ENCODE measurements around the gene C6orf141. TPM values are rescaled to one million over a fixed set of nuclear protein-coding genes. Genes with fewer than 3 reads are reported as not detected.
A peak's percentile ranks its signal among the peaks of the same experiment; 100 is the strongest.

Gene C6orf141
- total RNA-seq, 1 donor from 2014 or later: 0.77 TPM

DNA sequence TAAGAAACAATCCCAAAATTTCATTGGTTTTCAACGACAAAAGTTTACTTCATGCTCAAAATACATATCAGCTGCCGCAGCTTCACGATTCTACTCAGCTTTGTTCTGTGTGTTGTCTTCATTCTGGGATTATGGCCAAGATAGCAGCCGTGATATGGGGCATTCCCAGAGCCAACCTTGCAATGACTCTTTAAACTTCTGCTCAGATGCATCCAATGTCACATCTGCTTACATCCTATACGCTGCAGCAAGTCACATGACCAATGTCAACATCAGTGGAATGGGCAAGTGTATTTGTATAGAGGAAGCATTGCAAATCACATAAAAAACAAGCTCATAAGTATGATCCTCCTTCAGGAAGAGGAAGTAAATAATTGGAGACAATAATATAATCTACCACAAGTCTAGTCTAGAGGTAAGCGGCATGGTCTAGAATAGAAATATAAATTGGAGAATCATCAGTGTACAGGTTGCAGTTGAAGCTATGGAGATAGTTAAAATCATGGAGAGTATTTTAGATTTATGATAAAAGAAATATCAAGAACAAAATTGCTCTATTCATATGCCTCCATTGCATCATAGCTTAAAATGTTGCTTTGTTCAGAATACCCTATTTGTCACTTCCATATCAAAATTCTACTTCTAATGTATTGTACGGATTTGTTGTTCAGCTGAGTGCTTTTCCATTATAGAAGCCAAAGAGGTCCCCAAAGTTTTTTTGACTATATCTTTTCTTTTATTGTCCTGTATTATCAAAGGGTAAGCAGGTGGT lies 7.2 kb upstream of the C6orf141 start:
- DNase-seq (ENCODE audit: low spot score): no peak
- Mint-ChIP-seq H3K4me3 (ENCODE audit: unreplicated experiment) (no peak overlapping the region), H3K27ac (ENCODE audit: unreplicated experiment) (no peak overlapping the region), H3K9me3 (ENCODE audit: unreplicated experiment) (no peaks in the 10 kb centered on the region), H3K36me3 (ENCODE audit: low read depth, unreplicated experiment) (no peaks in the 10 kb centered on the region), H3K27me3 (ENCODE audit: unreplicated experiment) (peaks cover 2% of the 10 kb centered on the region), H3K4me1 (ENCODE audit: unreplicated experiment) (no peaks in the 10 kb centered on the region)
- TF ChIP-seq, protein P1, sequence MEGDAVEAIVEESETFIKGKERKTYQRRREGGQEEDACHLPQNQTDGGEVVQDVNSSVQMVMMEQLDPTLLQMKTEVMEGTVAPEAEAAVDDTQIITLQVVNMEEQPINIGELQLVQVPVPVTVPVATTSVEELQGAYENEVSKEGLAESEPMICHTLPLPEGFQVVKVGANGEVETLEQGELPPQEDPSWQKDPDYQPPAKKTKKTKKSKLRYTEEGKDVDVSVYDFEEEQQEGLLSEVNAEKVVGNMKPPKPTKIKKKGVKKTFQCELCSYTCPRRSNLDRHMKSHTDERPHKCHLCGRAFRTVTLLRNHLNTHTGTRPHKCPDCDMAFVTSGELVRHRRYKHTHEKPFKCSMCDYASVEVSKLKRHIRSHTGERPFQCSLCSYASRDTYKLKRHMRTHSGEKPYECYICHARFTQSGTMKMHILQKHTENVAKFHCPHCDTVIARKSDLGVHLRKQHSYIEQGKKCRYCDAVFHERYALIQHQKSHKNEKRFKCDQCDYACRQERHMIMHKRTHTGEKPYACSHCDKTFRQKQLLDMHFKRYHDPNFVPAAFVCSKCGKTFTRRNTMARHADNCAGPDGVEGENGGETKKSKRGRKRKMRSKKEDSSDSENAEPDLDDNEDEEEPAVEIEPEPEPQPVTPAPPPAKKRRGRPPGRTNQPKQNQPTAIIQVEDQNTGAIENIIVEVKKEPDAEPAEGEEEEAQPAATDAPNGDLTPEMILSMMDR (IDR thresholded peaks at IDR 0.05; ENCODE audit: unreplicated experiment): no peak

DNA sequence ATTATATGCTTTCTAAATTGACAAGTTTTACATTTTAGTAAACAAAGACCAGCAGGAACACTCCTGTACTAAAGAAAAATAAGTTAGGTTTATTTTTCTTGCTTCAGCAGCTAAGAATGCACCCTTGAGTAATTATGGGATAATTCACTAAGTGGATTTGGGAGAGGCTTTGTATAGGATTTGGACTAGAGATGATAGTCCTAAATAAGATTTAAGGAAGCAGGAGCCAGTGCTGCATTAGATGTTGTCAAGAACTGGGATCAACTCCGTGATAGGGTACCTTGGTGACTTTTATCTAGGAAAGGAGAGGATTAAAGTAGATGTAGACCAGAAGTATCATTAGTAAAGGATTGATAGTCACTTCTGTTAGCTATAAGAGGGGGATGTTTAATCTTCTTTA lies 4.1 kb upstream of the C6orf141 start:
- H3K4me3 Mint-ChIP-seq (ENCODE audit: unreplicated experiment): no peak overlapping the region

DNA sequence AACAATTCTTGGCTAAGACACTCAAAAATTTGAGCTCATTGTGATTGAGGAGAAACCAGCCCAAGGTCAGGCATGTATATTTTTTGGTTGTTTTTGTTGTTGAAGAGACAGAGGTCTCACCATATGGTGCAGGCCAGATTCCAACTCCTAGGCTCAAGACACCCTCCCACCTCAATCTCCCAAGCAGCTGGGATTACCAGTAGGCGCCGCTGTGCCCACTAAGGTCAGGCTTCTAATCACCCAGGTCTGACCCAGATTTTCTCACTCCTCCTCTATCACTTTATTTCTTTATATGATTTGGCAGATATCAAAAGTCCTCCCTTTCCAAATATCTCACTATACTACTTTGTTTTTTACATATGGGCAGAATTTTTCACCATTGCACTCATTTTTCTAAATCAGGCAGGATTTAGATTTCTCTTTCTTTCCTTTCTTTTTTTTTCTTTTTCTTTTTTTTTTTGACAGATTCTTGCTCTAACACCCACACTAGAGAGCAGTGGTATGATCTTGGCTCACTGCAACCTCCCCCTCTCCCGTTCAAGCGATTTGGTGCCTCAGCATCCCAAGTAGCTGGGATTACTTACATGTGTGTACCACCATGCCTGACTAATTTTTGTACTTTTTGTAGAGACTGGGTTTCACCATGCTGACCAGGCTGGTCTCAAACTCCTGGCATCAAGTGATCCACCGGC lies 1.7 kb upstream of the C6orf141 start:
- no peak for DNase-seq (ENCODE audit: low spot score)
- Mint-ChIP-seq H3K9me3 (ENCODE audit: unreplicated experiment) (no peaks in the 10 kb centered on the region), H3K36me3 (ENCODE audit: low read depth, unreplicated experiment) (no peaks in the 10 kb centered on the region), H3K4me1 (ENCODE audit: unreplicated experiment) (peaks cover 7% of the 10 kb centered on the region), H3K27ac (ENCODE audit: unreplicated experiment) (no peak overlapping the region), H3K4me3 (ENCODE audit: unreplicated experiment) (no peak overlapping the region), H3K27me3 (ENCODE audit: unreplicated experiment) (peaks cover 5% of the 10 kb centered on the region)
- TF ChIP-seq, protein P1 (IDR thresholded peaks at IDR 0.05; ENCODE audit: unreplicated experiment): no peak

More for the DNA sequence above, 4.1 kb upstream of the C6orf141 start:
- H3K4me1 Mint-ChIP-seq (ENCODE audit: unreplicated experiment): peaks cover 7% of the 10 kb centered on the region
- H3K36me3 Mint-ChIP-seq (ENCODE audit: low read depth, unreplicated experiment): no peaks in the 10 kb centered on the region
- no peak for DNase-seq (ENCODE audit: low spot score)
- TF ChIP-seq, protein P1 (IDR thresholded peaks at IDR 0.05; ENCODE audit: unreplicated experiment): no peak
- no peak overlapping the region for H3K27ac Mint-ChIP-seq (ENCODE audit: unreplicated experiment)
- H3K9me3 Mint-ChIP-seq (ENCODE audit: unreplicated experiment): no peaks in the 10 kb centered on the region
- H3K27me3 Mint-ChIP-seq (ENCODE audit: unreplicated experiment): peaks cover 5% of the 10 kb centered on the region

DNA sequence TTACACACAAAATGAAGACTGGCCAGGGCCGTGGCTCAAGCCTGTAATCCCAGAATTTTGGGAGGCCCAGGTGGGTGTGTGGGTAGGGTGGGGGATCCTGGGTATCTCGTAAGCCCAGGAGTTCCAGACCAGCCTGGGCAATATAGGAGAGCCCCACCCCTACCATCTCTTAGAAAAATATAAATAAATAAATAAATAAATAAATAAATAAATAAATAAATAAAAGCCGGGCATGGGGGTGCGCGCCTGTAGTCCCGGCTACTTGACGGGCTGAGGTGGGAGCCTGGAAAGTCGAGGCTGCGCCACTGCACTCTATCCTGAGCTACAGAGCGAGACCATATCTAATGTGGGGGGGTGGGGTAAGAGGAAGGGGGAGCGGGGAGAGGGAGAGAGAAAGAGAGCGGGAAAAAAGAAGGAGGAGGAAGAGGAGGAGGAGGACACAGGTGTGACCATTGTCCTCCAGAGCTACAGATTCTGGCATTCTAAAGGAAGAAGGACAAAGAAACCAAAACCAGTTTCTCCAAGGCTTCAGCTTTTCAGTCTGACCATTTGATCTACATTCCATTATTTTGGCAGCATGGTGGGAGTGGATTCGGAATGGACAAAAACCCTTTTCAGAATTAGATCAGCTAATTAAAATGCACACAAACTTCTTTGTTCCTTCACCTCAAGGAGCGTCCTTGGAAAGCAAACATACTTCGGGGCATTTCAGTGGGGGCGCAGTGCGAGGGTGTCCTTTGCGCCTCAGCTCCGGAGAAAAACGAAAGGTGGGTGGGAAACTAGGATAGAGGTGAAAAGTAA lies 577 bp upstream of the C6orf141 start:
- DNase-seq (ENCODE audit: low spot score): no peak
- Mint-ChIP-seq H3K9me3 (ENCODE audit: unreplicated experiment) (no peaks in the 10 kb centered on the region), H3K4me3 (ENCODE audit: unreplicated experiment) (peak overlapping the region; percentile 80), H3K36me3 (ENCODE audit: low read depth, unreplicated experiment) (no peaks in the 10 kb centered on the region), H3K27me3 (ENCODE audit: unreplicated experiment) (peaks cover 5% of the 10 kb centered on the region), H3K4me1 (ENCODE audit: unreplicated experiment) (peaks cover 7% of the 10 kb centered on the region), H3K27ac (ENCODE audit: unreplicated experiment) (peak overlapping the region; percentile 19)
- TF ChIP-seq, protein P1 (IDR thresholded peaks at IDR 0.05; ENCODE audit: unreplicated experiment): no peak
